HG02588 (cell line): Measurements from ENCODE around the gene ZBED4.

Experiments used
- ATAC-seq: cut with Tn5 transposase; IDR thresholded peaks from one replicate; pipeline ENCODE4 v1.9.1; 2021; ENCODE audit warnings: mild to moderate bottlenecking, moderate library complexity; ENCODE audit not compliant: unreplicated experiment

ZBED4 gene

GRCh38 chr22:49878206-49878605 is 24.6 kb downstream of the ZBED4 start:
- ATAC-seq: no peak

GRCh38 chr22:49879871-49880270 is 26.2 kb downstream of the ZBED4 start:
- ATAC-seq: no peak

DNA sequence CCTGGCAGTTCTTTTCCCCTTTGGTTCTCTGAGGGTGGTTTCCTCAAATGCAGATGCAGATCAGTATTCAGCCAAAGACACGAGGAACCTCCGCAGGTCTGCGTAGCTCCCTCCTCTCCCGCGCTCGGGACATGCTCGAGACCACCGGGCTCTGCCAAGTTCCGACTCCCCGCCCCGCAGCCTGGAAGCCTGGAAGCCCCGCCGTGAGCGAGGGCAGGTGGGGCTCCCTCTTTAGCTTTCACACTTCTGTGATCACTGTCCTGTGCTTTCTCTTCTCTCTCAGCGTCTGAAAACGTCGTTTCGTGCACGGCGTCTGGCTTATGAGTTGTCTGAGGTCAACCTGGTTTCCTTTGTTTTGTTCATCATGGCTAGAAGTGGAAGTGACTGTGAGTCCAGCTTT is 26.6 kb downstream of the ZBED4 start:
- no peak for ATAC-seq

DNA sequence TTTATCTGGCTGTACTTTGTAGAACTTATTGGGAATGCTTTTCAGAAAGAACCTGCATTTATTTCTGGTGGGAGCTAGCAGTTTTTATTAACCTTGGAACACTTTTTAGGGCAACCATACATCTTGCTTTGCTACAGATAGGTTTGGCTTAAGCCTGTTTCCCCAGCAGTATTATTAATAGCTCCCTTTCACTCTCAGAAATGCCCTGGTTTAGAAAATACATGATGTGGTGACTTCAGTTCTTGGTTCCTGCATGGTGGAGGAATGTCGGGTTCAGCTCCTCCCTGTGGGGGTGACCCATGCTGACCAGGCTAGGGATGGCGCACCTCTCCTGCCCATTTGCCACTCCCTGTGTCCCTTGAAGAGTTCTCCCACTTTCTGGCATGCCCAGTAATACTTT is 28.2 kb downstream of the ZBED4 start:
- ATAC-seq: no peak

- no peak for ATAC-seq
These were observed 29.1 kb downstream of the ZBED4 start for GRCh38 chr22:49882519-49883293.

DNA sequence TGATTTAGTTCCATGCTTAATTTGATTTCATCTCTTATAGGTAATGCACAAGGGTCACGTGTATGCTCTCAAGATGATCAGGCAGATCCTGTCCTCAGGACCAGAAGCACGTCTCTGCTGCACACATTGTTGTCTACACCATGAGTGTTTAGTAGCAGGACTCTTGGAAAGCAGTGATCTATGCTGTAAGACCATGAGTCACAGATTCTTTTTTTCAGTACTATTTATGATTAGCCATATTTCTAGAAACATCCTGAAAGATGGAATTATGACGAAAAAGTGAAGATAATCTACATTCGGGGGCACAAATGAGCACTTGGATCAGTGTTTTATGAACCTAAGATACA is 29.6 kb downstream of the ZBED4 start:
- no peak for ATAC-seq

DNA sequence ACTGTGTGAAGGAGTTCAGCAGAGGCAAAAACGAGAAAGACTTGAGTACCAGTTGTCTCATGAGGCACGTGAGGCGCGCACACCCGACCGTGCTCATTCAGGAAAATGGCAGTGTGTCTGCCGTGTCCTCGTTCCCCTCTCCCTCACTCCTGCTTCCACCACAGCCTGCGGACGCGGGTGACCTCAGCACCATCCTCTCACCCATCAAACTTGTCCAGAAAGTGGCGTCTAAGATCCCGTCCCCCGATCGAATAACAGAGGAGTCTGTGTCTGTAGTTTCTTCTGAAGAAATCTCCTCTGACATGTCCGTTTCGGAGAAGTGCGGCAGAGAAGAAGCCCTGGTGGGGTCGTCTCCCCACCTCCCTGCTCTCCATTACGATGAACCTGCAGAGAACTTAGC is 30.4 kb downstream of the ZBED4 start:
- no peak for ATAC-seq

DNA sequence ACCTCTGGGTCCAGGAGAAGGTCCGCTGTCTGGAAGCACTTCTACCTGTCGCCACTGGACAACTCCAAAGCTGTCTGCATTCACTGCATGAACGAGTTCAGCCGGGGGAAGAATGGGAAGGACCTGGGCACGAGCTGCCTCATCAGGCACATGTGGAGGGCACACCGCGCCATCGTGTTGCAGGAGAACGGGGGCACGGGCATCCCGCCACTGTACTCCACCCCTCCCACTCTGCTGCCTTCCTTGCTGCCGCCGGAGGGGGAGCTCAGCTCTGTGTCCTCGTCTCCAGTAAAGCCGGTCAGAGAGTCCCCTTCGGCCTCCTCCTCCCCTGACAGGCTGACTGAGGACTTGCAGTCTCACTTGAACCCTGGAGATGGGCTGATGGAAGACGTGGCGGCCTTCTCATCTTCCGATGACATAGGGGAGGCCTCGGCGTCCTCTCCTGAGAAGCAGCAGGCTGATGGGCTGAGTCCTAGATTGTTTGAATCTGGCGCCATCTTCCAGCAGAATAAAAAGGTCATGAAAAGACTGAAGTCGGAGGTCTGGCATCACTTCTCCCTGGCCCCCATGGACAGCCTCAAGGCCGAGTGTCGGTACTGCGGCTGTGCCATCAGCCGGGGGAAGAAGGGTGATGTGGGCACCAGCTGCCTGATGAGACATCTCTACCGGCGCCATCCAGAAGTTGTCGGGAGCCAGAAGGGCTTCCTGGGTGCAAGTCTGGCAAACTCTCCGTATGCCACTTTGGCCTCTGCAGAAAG is 31.0 kb downstream of the ZBED4 start:
- no peak for ATAC-seq

DNA sequence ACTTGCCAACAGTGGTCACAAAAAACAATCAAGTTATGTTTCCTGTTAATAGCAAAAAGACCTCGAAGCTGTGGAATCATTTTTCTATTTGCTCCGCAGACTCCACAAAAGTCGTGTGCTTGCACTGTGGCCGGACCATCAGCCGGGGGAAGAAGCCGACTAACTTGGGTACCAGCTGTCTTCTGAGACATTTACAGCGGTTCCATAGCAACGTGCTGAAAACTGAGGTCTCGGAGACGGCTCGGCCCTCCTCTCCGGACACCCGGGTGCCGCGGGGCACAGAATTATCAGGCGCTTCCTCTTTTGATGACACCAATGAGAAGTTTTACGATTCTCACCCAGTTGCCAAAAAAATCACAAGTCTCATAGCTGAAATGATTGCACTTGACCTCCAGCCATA is 31.6 kb downstream of the ZBED4 start:
- ATAC-seq: no peak

DNA sequence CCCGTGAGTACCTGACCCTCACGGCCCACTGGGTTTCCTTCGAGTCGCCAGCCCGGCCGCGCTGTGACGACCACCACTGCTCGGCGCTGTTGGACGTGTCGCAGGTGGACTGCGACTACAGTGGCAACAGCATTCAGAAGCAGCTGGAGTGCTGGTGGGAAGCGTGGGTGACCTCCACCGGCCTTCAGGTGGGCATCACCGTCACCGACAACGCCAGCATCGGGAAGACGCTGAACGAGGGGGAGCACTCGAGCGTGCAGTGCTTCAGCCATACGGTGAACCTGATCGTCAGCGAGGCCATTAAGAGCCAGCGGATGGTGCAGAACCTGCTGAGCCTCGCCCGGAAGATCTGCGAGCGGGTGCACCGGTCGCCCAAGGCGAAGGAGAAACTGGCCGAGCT is 32.2 kb downstream of the ZBED4 start:
- ATAC-seq: no peak

- ATAC-seq: no peak
These were observed 32.9 kb downstream of the ZBED4 start for GRCh38 chr22:49886346-49887063.

- no peak for ATAC-seq
These were observed 33.4 kb downstream of the ZBED4 start for GRCh38 chr22:49887064-49887451.

DNA sequence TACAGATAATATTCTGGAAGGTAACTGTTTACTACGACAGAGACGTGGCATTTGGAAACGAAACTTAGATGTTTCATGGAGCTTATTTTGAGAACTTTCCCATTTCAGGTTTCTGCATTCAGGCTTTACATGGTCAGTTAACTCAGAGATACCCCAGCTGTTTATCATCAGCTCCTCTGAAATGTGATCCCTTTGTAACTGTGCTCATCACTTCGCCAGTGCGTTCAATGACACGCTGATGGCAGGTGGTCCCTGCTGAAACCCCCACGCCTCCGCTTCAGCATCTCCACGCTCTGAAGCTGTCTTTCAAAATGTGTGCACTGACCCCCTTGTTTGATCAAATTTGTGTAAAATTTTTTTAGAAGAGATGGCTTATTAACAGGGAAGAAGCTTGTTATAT is 34.1 kb downstream of the ZBED4 start:
- ATAC-seq: no peak

DNA sequence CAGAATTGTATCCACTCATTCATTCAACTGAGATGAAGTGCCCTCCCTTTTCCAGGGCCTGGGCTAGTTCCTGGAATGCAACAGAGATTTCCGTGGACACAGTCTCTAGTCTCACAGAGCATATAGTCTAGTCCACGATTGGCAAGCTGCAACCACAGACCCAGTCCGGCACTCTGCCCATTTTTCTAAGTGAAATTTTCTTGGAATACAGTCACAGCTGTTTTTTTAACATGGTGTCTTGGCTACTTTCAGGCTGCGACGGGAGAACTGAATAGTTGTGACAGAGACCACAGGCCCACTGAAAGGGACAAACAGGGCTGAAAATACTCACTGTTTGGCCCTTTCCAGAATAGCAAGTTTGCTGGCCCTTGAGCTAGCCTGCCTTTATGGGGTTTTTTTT is 35.4 kb downstream of the ZBED4 start:
- ATAC-seq: no peak

- ATAC-seq: no peak
These were observed 38.7 kb downstream of the ZBED4 start for GRCh38 chr22:49892226-49892899.

DNA sequence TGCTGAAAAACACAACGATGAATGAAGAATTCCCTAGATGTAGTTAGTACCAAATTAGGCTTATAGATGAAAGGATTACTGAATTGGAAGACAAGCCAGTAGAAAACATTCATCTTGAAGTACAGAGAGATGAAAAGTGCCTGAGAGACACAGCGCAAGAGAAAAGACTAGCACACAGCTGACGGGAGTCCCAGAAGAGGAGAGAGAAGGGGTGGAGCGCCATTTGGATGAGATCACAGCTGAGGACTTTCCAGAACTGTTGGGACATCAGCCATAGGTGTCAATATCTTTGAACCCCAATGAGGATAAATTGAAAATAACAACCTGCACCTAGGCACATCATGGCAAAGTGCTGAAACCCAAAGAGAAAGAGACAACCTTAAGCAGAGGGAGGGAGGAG is 39.4 kb downstream of the ZBED4 start:
- no peak for ATAC-seq

DNA sequence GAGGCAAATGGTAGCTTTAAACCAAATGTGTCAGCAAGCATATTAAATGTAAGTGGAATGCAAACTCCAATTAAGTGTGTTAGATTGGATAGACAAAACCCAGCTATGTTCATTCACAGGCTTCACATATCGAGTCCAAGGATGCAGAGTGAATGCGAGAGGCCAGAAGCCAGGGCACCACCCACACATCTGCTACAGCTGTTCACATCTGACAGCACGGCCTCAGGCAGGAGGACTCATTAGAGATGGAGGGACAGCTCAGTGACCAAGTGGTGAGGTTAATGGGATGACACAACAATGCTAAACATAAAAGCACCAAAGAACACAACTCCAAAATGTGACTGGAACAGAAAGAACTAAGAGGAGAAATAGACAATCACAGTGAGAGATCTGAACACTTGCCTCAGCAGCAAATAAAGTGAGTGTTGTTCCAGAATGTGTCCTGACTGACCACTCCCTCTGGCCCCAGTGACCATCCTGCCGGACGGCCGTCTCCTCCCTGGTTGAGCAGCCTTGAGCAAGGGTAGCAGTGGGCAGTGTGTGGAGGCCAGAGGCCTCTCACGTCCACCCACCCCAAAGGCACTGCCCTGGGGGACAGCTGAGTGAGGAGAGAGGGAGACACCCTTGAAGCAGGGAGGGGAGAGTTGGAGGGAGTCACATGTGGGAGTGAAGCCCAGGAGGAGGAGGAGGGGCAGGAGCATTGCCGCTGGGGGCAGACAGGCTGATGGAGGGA is 40.8 kb downstream of the ZBED4 start:
- ATAC-seq: no peak

- ATAC-seq: no peak
These were observed 42.6 kb downstream of the ZBED4 start for GRCh38 chr22:49896201-49896600.

- no peak for ATAC-seq
These were observed 43.5 kb downstream of the ZBED4 start for GRCh38 chr22:49897015-49897684.

GRCh38 chr22:49899530-49899929 is 45.9 kb downstream of the ZBED4 start:
- no peak for ATAC-seq
